NCI-H2171 (cell line): Measurements from ENCODE around the gene ITGB7.

Experiments used
- DNase-seq: peaks from one replicate; lab custom pipeline; 2025; lab: John Stamatoyannopoulos, UW

The ITGB7 gene

GRCh38 chr12:53207042-53207441 lies at the start of gene ITGB7:
Gene ITGB7 (minus strand): TSS chr12:53207251. CDS start chr12:53200443, 6,808 bp downstream.
- no peak for DNase-seq

GRCh38 chr12:53255996-53256395 lies 48.9 kb upstream of the ITGB7 start:
- DNase-seq: no peak

DNA sequence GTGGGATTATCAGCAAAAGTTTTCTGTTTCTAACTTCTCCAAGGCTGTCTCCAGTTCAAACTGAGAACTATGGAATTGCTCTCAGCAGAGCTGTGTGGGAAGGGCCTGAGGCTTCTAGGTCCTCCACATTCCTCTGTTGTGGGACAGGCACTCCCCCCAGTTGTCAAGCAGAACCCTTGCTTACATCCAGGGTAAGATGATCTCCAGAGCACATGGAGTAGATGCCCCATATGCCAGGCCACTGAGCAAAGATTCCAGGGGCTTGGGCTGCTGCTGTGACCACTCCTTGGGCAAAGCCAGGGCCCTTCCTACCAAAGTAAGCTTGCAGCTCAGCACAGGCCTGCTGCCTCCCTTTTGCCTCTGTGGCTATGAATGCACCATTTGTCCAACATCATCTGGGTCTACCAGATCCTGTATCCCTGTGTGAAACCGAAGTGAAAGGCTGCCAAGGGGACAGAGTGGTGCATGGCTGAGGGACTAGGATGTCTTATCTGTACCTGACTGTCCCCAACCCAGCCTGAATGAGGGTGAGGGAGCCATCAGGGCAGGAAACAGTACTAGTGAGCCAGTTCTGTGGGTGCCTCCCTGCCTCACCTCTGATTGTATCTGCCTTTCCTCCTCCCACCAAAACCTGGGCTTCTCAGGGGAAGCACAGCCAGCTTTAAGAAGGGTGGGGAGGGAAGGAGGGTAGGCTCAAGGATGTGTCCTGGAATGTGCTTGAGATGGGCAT lies 47.9 kb upstream of the ITGB7 start:
- no peak for DNase-seq

DNA sequence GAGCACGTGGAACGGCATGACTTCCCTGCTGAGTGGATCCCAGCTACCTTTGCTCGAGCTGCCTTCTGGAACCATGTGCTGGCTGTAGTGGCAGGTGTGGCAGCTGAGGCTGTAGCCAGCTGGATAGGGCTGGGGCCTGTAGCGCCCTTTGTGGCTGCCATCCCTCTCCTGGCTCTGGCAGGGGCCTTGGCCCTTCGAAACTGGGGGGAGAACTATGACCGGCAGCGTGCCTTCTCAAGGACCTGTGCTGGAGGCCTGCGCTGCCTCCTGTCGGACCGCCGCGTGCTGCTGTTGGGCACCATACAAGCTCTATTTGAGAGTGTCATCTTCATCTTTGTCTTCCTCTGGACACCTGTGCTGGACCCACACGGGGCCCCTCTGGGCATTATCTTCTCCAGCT lies 46.2 kb upstream of the ITGB7 start:
- no peak for DNase-seq

- no peak for DNase-seq
These were observed 45.4 kb upstream of the ITGB7 start for GRCh38 chr12:53252349-53252916.

DNA sequence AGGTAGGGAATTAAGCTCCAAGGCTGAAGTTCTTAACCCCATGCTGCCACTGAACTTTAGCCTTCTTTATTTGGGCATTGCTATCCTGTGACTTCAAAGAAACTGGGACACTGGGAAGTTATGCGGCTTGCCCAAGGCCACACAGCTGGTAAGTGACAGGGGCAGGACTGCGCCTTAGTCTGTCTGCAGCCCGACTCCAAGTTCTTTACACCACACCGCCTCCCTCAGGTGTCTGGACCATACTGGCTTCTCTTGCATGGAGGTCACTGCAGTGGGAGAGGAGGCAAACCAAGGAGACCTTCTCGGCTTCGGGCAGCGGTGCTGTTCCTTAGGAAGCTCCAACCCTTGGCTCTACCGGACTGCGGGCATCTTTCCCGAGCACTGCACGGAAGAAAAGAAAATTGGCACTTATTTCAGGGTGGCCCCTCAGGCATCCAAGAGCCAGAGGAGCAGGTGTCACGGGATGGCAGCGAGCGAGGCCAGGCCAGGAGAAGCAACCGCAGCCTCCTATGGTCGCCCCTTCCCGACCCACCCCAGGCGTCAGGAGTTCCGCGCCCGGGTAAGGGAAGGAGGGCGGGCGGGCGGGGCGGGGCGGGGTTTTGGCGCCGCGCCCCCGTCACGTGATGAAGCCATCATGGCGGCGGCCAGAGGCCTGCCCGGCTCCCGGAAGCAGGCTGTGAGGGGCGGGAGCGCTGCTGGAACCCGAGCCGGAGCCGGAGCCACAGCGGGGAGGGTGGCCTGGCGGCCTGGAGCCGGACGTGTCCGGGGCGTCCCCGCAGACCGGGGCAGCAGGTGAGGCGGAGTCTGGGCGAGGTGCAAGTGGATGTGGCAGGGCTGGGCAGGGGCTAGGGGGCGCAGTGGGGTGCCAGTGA lies 44.7 kb upstream of the ITGB7 start:
- DNase-seq: peak; percentile 75

DNA sequence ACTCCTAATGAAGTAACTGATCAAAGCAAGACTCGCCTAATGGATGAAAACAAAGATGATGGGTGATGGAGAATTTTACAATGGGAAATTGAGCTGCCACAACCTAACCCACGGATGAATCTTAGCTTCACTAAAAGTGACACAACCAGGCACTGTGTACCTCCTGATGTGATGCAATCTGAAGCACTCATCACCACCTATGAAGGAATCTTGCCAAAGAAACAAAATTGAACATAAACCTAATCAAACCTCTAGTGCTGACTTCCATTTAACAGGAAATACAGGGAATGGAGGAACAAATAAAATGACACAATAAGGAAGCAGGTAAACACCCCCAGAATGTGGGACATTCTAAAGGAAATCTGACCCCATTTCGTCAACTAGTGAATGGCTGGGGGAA lies 38.2 kb upstream of the ITGB7 start:
- no peak for DNase-seq

- DNase-seq: no peak
These were observed 37.3 kb upstream of the ITGB7 start for GRCh38 chr12:53244337-53244736.

DNA sequence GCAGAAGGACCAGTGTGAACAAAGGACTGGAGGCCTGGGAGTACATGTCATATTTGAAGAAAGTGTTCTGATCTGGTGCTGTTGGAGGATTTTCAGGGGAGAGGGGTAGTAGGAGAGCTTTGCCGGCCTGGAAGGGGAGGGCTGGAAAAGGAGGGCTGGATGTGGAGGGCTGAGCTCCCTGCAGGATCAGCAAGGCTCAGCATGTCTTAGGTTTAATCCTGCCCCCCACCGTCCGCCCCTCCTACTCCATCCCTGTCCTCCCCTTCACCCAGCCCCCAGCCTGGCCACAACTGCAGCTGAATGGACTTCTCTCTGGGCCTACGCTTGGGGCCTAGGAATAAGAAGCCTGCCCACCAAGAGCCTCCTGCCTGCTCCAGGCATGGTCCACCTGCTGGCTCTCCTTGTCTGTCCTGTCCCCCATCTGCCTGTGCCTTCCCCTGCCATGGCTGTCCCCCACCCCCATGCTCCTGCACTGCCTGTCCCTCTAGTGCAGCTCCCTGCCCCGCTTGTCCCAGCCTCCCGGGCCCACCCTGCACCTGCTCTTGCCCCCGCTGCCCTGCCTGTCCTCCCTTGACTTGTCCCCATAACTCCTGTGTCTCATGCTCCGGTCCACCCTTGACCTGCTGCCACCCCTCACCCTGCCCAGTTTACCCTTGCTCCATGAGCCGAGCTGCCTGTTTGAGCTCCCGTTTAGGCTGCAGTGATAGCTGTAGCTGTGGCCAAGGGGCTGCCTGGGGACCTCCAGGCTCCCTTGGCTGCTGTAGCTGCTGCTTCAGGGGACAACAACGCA lies 34.8 kb upstream of the ITGB7 start:
- no peak for DNase-seq

- no peak for DNase-seq
These were observed 32.7 kb upstream of the ITGB7 start for GRCh38 chr12:53239643-53240258.

DNA sequence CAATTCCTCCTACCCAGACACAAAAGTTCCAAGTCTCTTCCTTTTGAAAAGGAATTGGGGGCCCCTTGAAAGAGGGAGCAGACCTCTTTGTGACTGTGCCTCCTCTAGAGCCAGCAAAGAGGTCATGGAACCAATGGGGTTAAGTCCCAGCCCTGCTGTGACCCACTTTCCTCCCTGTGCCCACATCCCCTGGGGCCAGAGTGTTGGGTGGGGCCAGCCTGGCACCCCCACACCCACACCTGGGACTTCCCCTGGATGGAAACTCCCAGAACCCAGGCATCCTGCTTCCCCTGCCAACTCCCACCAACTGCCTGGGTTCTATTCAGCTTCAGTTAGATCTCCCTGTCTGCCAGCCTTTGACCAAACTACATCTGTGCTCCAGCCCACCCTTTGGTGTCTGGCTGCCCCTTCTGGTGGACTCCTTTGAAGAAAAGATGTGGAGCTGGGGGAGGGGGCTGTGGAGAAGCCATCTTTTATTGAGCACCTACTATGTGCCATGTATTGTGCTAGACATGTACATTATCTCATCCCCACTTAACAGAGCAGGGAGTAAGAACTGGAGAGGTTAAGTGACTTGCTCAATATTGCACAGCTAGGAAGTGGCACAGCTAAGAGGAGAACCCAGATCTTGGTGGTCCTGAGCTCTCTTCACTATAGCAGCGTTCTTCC lies 29.5 kb upstream of the ITGB7 start:
- DNase-seq: no peak

DNA sequence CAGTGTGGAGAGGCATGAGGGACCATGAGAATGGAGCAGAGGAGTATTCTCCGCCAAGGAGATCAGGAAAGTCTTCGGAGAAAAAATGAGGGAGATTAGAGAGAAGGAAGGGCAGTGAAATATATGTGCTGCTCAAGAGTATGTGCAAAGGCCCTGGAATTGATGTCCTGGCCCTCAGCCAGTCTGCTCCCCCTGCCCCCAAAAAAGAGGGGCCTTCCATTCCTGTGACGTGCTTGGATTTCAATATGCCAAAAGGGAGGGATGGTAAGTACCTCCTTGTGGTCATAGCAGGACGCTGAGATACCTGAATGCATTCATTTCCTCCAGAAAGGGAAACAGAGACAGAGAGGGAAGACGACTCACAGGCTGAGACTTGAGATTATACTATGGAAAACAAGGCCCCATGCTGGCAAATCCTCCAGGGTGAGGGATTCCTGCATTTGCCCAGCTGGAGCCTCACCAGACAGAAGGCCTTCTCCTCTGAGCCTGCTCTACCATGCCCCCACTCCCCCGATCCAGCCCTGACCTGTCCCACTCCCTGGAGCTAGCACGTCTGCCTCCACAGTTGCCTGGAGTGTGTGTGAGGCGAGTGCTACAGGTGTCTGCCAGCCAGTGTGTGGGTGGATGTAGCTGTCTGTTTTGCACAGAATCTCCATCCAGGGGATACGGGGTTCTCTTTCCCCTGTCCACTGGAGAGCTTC lies 28.8 kb upstream of the ITGB7 start:
- DNase-seq: no peak

GRCh38 chr12:53235164-53235563 lies 28.1 kb upstream of the ITGB7 start:
- DNase-seq: no peak

DNA sequence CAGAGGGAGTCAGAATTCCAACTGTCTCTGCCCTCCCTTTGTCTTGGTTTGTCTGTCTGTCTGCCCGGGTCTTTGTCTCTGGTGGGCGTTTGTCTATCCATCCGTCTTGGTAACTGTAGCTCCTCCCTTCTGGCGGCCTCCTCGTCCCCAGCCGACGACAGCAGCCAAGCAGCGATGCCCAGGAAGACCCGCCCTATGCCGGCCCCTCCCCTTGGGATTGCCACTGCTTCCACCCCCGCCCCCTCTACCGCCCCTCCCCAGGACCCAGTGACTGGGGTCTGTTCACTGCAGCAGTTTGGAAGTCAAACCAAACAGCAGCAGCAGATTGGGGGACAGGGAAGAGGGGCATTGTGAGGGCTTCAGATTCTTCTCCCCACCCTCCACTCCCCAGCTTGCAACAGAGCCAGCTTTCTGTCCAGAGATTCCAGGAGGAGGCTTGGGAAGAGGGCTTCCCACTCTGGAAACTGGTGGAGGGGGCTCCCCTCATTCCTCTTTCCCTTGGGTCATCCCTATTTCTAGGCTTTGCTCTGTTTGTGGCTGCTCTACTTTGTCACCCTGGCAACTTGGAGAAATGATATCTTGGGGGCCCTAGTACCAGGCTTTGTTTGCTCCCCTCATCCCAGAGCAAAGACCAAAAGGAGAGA lies 27.3 kb upstream of the ITGB7 start:
- DNase-seq: no peak

DNA sequence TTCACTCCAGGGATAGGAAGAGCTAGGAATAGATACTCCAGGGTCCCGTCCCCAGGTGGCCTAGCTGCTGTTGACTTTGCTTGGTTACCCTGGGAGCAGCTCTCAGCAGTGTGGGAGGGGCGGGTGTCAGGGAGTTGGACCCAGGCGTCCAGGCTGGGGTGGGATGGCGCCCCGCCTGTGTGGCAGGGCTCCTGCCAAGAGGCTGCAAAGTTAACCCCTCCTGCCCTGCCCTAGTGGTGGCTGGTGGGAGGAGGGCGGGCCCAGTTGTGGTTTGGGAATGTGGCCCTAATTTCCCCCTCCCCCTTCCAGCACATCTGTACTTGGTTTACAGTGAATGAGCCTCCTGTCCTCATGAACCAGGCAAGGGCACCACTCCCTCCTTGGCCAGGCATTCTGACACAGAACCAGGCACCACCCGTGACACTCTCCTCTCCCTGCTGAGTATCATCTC lies 26.6 kb upstream of the ITGB7 start:
- no peak for DNase-seq

DNA sequence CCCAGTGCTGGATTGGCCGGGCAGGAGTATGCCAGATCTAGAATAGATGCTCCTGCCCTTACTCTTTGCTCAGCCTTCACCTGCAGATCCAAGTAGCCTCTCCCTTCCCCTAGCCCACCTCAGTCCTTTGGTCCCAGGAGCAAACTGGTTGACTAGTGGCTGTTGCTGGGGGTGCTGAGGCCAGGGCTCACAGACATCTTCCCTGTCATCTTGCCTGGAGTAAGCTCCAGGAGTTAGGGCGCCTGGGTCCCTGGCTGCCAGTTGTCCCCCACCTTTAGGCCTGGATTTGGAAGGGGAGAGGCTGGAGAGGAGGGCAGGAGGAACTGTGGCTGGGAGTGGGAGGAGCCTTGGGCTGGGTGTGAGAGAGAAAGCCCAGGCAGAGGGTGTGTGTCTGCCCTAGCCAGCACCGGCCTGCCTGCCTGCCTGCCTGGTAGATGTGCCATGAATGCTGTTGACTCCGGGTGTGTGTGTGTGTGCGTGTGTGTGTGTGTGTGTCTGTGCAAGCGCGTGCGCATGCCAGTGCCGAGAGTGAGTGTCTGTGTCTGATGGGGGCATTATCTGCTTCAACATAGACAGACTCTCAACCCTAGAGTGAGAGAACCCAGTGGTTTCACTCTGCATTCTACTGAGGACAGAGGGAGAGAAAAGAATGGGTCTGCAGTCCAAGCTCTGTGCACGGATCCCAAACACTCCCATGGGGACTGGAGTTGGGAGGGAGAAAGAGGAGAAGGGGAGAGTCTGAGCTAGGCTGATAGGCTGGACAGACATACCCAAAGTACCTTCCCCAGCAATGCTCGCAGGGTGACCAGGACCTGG lies 25.8 kb upstream of the ITGB7 start:
- no peak for DNase-seq

- no peak for DNase-seq
These were observed 25.0 kb upstream of the ITGB7 start, which contains the start of gene RARG for GRCh38 chr12:53231921-53232645. Gene RARG (minus strand): TSS chr12:53232209. CDS start chr12:53227545, 4,664 bp downstream.

- no peak for DNase-seq
These were observed 24.5 kb upstream of the ITGB7 start for GRCh38 chr12:53231671-53231920.
